Measurements from ENCODE around the gene SLC19A1.

- no peak for TF ChIP-seq CTCF (IDR thresholded peaks at IDR 0.05 in 8 of 11, conservative IDR thresholded peaks at IDR 0.05 in 3 of 11)
- TF ChIP-seq POLR2AphosphoS5 (IDR thresholded peaks at IDR 0.05): peak; percentile 12 to 75 (median 21)
Observed at GRCh38 chr21:45517249-45518065, 24.8 kb downstream of the SLC19A1 start.
